ENCODE results near the gene NECTIN3.

- TF ChIP-seq CTCF (IDR thresholded peaks at IDR 0.05; ENCODE audit: low read length) (no peak), EZH2 (optimal IDR thresholded peaks at IDR 0.05; ENCODE audit: low read depth, low read length) (no peak)
Observed at GRCh38 chr3:111071257-111072030, at the start of gene NECTIN3.

All from MM.1S (cell line).